Renal cortex interstitium (tissue), 3 donors: ENCODE measurements around the gene AQP12A. TPM values are rescaled to one million over a fixed set of nuclear protein-coding genes. Genes with fewer than 3 reads are reported as not detected.

ENCODE experiments used
- polyA plus RNA-seq, 3 donors: library from polyadenylated mRNA; unstranded; fragments of 120-200 nt; gene quantifications; one replicate each; pipeline ENCODE4 v1.2.1, GENCODE V29; 2013; ENCODE audit not compliant: insufficient read length in 3 of 3

AQP12A gene
- polyA plus RNA-seq, 3 donors = 0.38 to 0.55 TPM; not detected in 1

Other genes with a start within 250 kb of the AQP12A start
- gene ANKMY1, start 133.9 kb upstream of the AQP12A start, polyA plus RNA-seq = 10 to 100 TPM; 10.5 to 14.9 (median 11.4) TPM
- gene DUSP28, start 131.5 kb upstream of the AQP12A start, polyA plus RNA-seq = 1 to 10 TPM; 6.0 to 7.1 (median 6.9) TPM
- 10 to 100 TPM; 24.1 to 34.2 (median 31.1) TPM for gene RNPEPL1, start 123.4 kb upstream of the AQP12A start, polyA plus RNA-seq
- 10 to 100 TPM; 20.2 to 37.9 (median 32.1) TPM for gene CAPN10, start 105.1 kb upstream of the AQP12A start, polyA plus RNA-seq
- 1 to 10 TPM; 1.7 to 3.2 (median 1.9) TPM for gene GPR35, start 66.4 kb upstream of the AQP12A start, polyA plus RNA-seq
- gene AQP12B, start 9.0 kb upstream of the AQP12A start, polyA plus RNA-seq = under 1 TPM; 0.48 to 0.51 (median 0.49) TPM
- gene KIF1A, start 128.4 kb downstream of the AQP12A start, polyA plus RNA-seq = 10 to 100 TPM; 10.7 to 14.0 (median 11.4) TPM
- under 1 TPM in 2 of 3 donors, not detected in 1; 0.15 to 0.17 TPM for gene AGXT, start 177.0 kb downstream of the AQP12A start, polyA plus RNA-seq
- gene MAB21L4, start 204.3 kb downstream of the AQP12A start, polyA plus RNA-seq = 1 to 10 TPM; 7.2 to 9.7 (median 7.7) TPM
- gene CROCC2, start 214.5 kb downstream of the AQP12A start, polyA plus RNA-seq = under 1 TPM; 0.05 to 0.07 (median 0.06) TPM